GM12892 (cell line): ENCODE measurements around the gene LRRTM4.

Experiments used
- POLR2A ChIP-seq: IDR thresholded peaks from 2 replicates; pipeline ENCODE4 v1.6.1; 2011; ENCODE audit warnings: low read depth, low read length, control low read depth
- POLR2AphosphoS5 ChIP-seq: IDR thresholded peaks from 2 replicates; pipeline ENCODE4 v1.6.1; 2011; ENCODE audit warnings: low read depth, low read length, control low read depth

DNA sequence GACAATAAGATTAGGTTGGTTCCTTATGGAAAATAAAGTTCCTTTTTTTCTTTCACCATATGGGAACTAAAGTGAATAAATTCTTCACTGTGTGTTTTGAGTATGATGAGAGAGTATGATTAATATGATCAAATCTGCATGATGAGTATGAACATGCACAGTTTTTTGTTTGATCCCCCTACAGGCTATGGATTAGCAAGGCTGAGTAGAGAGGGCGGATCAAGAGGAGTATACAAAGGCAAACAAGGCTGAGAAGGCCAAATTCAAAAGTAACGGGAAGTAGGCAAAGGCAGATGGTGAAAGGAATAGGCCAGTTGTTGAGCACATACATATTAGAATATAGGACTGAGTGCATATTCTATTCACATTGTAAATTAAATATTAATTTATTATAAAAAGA, 508.2 kb downstream of the LRRTM4 start:
- TF ChIP-seq POLR2A: no peak
- no peak for TF ChIP-seq POLR2AphosphoS5
